Endodermal cell (in vitro differentiated cells): ENCODE measurements around the gene CARD14. TPM values are rescaled to one million over a fixed set of nuclear protein-coding genes. Genes with fewer than 3 reads are reported as not detected.
A peak's percentile ranks its signal among the peaks of the same experiment; 100 is the strongest.

Source experiments
- DNase-seq: peaks from one replicate; pipeline ENCODE4 v3.0.0-alpha.2; 2017
- H3K27ac ChIP-seq: 2 replicates; pipeline ENCODE4 v1.5.1; 2013; ENCODE audit warnings: mild to moderate bottlenecking, low read depth, low read length, moderate library complexity
- H3K27me3 ChIP-seq: 2 replicates; pipeline ENCODE4 v1.6.1; 2013; ENCODE audit warnings: mild to moderate bottlenecking, low read length, moderate library complexity; ENCODE audit not compliant: insufficient read depth, control insufficient read depth, poor library complexity, severe bottlenecking
- H3K36me3 ChIP-seq: 2 replicates; pipeline ENCODE4 v1.7.0; 2013; ENCODE audit warnings: mild to moderate bottlenecking, low read length, moderate library complexity; ENCODE audit not compliant: control insufficient read depth, insufficient read depth
- H3K4me1 ChIP-seq: one replicate; pipeline ENCODE4 v1.7.0; 2013; ENCODE audit warnings: low read length; ENCODE audit not compliant: control insufficient read depth, insufficient read depth
- H3K4me3 ChIP-seq: 2 replicates; pipeline ENCODE4 v1.5.1; 2013; ENCODE audit warnings: mild to moderate bottlenecking, low read length, moderate library complexity
- H3K9ac ChIP-seq: 2 replicates; pipeline ENCODE4 v1.6.1; 2013; ENCODE audit warnings: mild to moderate bottlenecking, low read length, moderate library complexity; ENCODE audit not compliant: poor library complexity, severe bottlenecking; ENCODE audit errors: extremely low read depth
- H3K9me3 ChIP-seq: 2 replicates; pipeline ENCODE4 v1.6.1; 2013; ENCODE audit warnings: mild to moderate bottlenecking, low read length, moderate library complexity; ENCODE audit not compliant: control insufficient read depth
- H3K27ac Mint-ChIP-seq: 2 replicates; pipeline ENCODE4 v1.8.0; 2020; ENCODE audit warnings: mixed read lengths
- H3K27me3 Mint-ChIP-seq: 2 replicates; pipeline ENCODE4 v1.8.0; 2021; ENCODE audit warnings: mild to moderate bottlenecking, mixed read lengths; ENCODE audit not compliant: insufficient read depth
- H3K36me3 Mint-ChIP-seq: 2 replicates; pipeline ENCODE4 v1.8.0; 2020; ENCODE audit warnings: low read depth, mixed read lengths
- H3K4me1 Mint-ChIP-seq: 2 replicates; pipeline ENCODE4 v1.8.0; 2020; ENCODE audit warnings: mixed read lengths
- H3K4me3 Mint-ChIP-seq: 2 replicates; pipeline ENCODE4 v1.8.0; 2020; ENCODE audit warnings: mild to moderate bottlenecking, moderate library complexity, mixed read lengths
- H3K9me3 Mint-ChIP-seq: 2 replicates; pipeline ENCODE4 v1.8.0; 2020; ENCODE audit warnings: mild to moderate bottlenecking, mixed read lengths
- WGBS, 2 experiments: methylation state at CpG; one replicate each; pipeline versions ENCODE4 v1.1.5 to v1.1.7; 2013; ENCODE audit warnings: missing lambda C conversion rate in 2 of 2, mixed read lengths in 1 of 2; ENCODE audit not compliant: insufficient coverage in 1 of 2, insufficient read length in 1 of 2; 5-methylcytosine and 5-hydroxymethylcytosine counted together
- total RNA-seq, 2 donors: library from RNA; stranded (reverse); fragmentation: NEBNext Ultra II Directional in 1 of 2; extraction: Animal tissue kit (Norgen Biotek cat#: 25700) in 1 of 2; gene quantifications; 2 replicates in 1 of 2; 3 replicates in 1 of 2; pipeline ENCODE4 v1.2.1, GENCODE V29; 2021
- TF ChIP-seq, protein P1 (sequence below): fragments of 200-600 bp; sonication (generic); conservative IDR thresholded peaks from 2 replicates; pipeline ENCODE4 v1.5.0; 2021; ENCODE audit warnings: antibody characterized with exemption, mild to moderate bottlenecking

The CARD14 gene
- total RNA-seq, 2 donors from 2014 or later = 0.31 TPM; not detected in 1

DNA sequence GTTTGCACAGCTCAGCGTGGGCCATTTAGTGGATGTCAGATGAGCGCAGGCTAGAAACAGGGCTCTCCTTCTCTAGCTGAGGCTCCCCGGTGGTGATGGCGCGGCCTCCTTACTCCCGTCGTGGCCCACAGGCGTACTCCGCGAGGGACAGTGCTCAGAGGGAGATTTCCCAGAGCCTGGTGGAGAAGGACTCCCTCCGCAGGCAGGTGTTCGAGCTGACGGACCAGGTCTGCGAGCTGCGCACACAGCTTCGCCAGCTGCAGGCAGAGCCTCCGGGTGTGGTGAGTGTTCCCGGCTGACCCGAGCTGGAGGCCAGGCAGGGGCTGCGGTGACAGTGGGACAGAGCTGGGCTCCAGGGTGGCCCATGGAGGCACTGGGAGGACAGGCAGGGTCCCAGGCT, 21.4 kb downstream of the CARD14 start:
- 86 to 92% methylated on average over 13 to 20 of the region's 20 CpGs for whole genome bisulfite sequencing, 2 experiments
- Histone ChIP-seq H3K9ac (no peak overlapping the region), H3K4me3 (no peak overlapping the region), H3K4me1 (no peaks in the 10 kb centered on the region), H3K27me3 (no peaks in the 10 kb centered on the region), H3K9me3 (no peaks in the 10 kb centered on the region), H3K27ac (no peak overlapping the region), H3K36me3 (no peaks in the 10 kb centered on the region)
- Mint-ChIP-seq H3K36me3 (no peaks in the 10 kb centered on the region), H3K27ac (no peak overlapping the region), H3K9me3 (no peaks in the 10 kb centered on the region), H3K27me3 (no peaks in the 10 kb centered on the region), H3K4me1 (peaks cover 2% of the 10 kb centered on the region), H3K4me3 (no peak overlapping the region)
- DNase-seq = peak; percentile 82
- TF ChIP-seq, protein P1, sequence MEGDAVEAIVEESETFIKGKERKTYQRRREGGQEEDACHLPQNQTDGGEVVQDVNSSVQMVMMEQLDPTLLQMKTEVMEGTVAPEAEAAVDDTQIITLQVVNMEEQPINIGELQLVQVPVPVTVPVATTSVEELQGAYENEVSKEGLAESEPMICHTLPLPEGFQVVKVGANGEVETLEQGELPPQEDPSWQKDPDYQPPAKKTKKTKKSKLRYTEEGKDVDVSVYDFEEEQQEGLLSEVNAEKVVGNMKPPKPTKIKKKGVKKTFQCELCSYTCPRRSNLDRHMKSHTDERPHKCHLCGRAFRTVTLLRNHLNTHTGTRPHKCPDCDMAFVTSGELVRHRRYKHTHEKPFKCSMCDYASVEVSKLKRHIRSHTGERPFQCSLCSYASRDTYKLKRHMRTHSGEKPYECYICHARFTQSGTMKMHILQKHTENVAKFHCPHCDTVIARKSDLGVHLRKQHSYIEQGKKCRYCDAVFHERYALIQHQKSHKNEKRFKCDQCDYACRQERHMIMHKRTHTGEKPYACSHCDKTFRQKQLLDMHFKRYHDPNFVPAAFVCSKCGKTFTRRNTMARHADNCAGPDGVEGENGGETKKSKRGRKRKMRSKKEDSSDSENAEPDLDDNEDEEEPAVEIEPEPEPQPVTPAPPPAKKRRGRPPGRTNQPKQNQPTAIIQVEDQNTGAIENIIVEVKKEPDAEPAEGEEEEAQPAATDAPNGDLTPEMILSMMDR = peak; percentile 54

DNA sequence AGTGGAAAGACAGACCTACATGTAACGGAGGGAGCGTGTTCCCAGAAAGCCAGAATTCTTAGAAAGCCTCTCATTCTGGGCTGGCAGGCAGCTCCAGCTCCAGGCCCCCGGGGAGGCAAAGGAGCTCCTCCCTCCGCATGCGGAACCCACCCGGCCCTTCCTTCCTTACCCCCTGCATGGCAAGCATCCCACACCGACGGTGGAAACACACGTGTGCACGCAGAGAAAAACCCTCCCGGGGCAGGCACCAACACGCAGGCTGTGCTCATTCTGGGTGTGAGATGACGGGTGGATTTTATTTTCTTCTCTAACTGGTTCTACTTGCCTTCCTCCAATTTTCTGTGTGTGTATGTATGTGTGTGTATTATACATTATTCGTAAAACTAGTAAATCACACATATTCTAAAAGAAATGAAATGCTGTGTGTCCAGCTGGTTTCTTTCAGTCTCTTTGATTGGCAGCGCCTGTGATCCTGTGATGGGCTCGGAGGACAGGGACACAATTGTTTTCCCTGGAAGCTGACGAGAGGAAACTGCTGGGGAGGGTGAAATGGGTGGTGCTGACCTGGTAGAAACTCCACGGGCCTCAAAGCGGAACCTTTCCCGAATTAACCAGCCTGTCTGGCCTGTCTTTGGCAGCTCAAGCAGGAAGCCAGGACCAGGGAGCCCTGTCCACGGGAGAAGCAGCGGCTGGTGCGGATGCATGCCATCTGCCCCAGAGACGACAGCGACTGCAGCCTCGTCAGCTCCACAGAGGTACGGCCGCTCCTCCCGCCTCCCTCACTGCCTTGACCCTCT, 22.2 kb downstream of the CARD14 start:
- no peak for DNase-seq
- no peaks in the 10 kb centered on the region for H3K27me3 Mint-ChIP-seq
- no peak overlapping the region for H3K27ac Mint-ChIP-seq
- WGBS, 2 experiments = 80 to 87% methylated on average over 10 to 28 of the region's 29 CpGs
- H3K36me3 Mint-ChIP-seq = no peaks in the 10 kb centered on the region
- H3K4me3 Mint-ChIP-seq = no peak overlapping the region
- H3K4me1 Mint-ChIP-seq = peaks cover under 1% of the 10 kb centered on the region
- H3K27ac ChIP-seq = peak overlapping the region; percentile 49
- H3K9me3 ChIP-seq = no peaks in the 10 kb centered on the region
- H3K36me3 ChIP-seq = no peaks in the 10 kb centered on the region
- TF ChIP-seq, protein P1 = no peak
- H3K27me3 ChIP-seq = no peaks in the 10 kb centered on the region
- no peaks in the 10 kb centered on the region for H3K4me1 ChIP-seq
- no peak overlapping the region for H3K4me3 ChIP-seq
- no peak overlapping the region for H3K9ac ChIP-seq
- H3K9me3 Mint-ChIP-seq = no peaks in the 10 kb centered on the region

DNA sequence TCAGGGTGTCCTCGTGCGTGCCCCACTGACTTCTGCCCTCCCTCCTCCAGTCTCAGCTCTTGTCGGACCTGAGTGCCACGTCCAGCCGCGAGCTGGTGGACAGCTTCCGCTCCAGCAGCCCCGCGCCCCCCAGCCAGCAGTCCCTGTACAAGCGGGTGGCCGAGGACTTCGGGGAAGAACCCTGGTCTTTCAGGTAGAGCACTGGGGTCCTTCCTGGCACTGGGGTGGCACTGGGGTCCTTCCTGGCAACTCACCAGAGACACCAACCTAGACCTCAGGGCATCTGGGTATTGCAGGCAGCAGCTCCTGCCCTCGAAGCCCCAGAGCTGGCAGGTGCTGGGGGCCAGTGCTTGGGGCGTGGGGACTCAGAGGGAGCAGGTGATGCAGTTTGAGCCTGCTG, 25.3 kb downstream of the CARD14 start:
- H3K27me3 ChIP-seq = no peaks in the 10 kb centered on the region
- no peak overlapping the region for H3K27ac ChIP-seq
- H3K9me3 ChIP-seq = no peaks in the 10 kb centered on the region
- H3K36me3 ChIP-seq = no peaks in the 10 kb centered on the region
- no peak overlapping the region for H3K4me3 ChIP-seq
- no peak for DNase-seq
- H3K9ac ChIP-seq = no peak overlapping the region
- Mint-ChIP-seq H3K36me3 (no peaks in the 10 kb centered on the region), H3K4me3 (no peak overlapping the region), H3K27ac (no peak overlapping the region), H3K4me1 (peaks cover 6% of the 10 kb centered on the region), H3K27me3 (no peaks in the 10 kb centered on the region), H3K9me3 (no peaks in the 10 kb centered on the region)
- H3K4me1 ChIP-seq = no peaks in the 10 kb centered on the region
- TF ChIP-seq, protein P1 = no peak
- 86 to 92% methylated on average over 5 to 14 of the region's 14 CpGs for WGBS, 2 experiments
